ENCODE results near the gene ACMSD. TPM values are rescaled to one million over a fixed set of nuclear protein-coding genes. Genes with fewer than 3 reads are reported as not detected.
"Not testable (repeated sequence)": the region's sequence is repeated elsewhere in the genome, so short reads cannot be mapped to it uniquely, and the experiment has no call there.

The ACMSD gene
- total RNA-seq, 1 donor from 2014 or later = not detected

DNA sequence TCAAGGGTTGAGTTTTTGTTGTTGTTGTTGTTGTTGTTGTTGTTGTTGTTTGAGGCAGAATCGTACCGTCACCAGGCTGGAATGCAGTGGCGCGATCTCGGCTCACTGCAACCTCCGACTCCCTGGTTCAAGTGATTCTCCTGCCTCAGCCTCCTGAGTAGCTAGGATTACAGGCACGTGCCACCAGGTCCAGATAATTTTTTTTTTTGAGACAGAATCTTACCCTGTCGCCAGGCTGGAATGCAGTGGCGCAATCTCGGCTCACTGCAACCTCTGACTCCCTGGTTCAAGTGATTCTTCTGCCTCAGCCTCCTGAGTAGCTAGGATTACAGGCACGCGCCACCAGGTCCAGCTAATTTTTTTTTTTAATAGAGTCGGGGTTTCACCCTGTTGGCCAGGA lies 65.3 kb downstream of the ACMSD start:
- intact Hi-C loops (cut with micrococcal nuclease); H3K4me3 Mint-ChIP-seq; DNase-seq; H3K27ac Mint-ChIP-seq; H3K9me3 Mint-ChIP-seq; H3K4me1 Mint-ChIP-seq; H3K36me3 Mint-ChIP-seq (ENCODE audit: low read depth): not testable (repeated sequence)
- peaks cover 33% of the 10 kb centered on the region for H3K27me3 Mint-ChIP-seq

DNA sequence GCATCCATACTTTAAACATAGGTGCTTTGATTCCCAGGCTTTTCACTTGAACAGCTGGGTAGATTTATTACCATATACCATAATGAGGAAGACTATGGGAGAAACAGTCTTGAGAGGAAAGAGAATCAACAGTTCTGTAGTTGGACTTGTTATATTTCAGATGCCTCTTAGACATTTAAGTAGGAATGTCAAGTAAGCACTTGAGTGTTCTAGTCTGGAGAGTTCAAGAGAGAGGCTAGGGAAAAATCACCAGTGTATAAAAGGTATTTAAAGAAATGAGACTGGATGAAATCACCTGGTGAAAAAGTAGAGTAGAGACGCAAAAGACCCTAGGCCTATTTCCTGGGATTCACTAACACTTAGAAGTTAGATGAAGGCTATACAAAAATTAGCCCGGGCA lies 66.8 kb downstream of the ACMSD start:
- no peak for DNase-seq
- intact Hi-C loops (cut with micrococcal nuclease) = no loop called here
- Mint-ChIP-seq H3K4me3 (no peak overlapping the region), H3K27ac (no peak overlapping the region), H3K9me3 (peaks cover 17% of the 10 kb centered on the region), H3K27me3 (peaks cover 34% of the 10 kb centered on the region), H3K4me1 (no peaks in the 10 kb centered on the region), H3K36me3 (ENCODE audit: low read depth) (no peaks in the 10 kb centered on the region)

DNA sequence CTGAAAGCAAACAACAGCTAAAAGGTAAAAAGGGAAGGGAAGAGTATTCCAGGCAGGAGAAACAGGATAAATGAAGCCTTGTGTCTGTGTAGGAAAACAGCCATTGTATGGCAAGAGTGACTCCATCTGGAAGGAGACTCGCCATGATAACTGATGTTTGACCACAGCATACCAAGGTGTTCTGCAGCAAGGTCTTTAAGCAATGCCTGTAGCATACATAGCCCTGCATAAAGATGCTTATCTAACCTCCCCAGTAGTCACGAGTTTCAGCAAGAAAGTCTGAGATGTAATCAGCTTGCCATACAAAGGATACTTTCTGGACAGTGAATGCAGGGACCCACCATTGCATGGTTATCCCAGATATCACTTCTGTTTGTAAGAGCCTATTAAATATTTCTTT lies 68.3 kb downstream of the ACMSD start:
- no peak overlapping the region for H3K27ac Mint-ChIP-seq
- H3K9me3 Mint-ChIP-seq = peaks cover 17% of the 10 kb centered on the region
- no peak overlapping the region for H3K4me3 Mint-ChIP-seq
- no peaks in the 10 kb centered on the region for H3K36me3 Mint-ChIP-seq (ENCODE audit: low read depth)
- intact Hi-C loops (cut with micrococcal nuclease) = no loop called here
- no peak for DNase-seq
- H3K27me3 Mint-ChIP-seq = peaks cover 25% of the 10 kb centered on the region
- H3K4me1 Mint-ChIP-seq = no peaks in the 10 kb centered on the region

DNA sequence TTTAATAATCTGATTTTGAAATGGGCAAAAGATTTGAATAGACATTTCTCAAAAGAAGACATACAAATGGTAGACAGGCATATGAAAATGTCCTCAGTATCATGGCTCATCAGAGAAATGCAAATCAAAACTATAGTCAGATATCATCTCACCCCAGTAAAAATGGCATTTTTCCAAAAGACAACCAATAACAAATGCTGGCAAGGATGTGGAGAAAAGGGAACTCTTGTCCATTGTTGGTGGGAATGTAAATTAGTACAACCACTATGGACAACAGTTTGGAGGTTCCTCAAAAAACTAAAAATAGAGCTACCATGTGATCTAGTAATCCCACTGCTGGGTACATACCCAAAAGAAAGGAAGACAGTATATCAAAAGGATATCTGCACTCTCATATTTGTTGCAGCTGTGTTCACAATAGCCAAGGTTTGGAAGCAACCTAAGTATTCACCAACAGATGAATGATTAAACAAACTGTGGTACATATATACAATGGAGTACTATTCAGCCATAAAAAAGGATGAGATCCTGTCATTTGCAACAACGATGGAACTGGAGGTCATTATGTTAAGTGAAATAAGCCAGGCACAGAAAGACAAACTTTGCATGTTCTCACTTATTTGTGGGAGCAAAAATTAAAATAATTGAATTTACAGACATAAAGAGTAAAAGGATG lies 69.2 kb downstream of the ACMSD start:
- peaks cover 21% of the 10 kb centered on the region for H3K9me3 Mint-ChIP-seq
- H3K4me3 Mint-ChIP-seq; H3K4me1 Mint-ChIP-seq; intact Hi-C loops (cut with micrococcal nuclease); H3K36me3 Mint-ChIP-seq (ENCODE audit: low read depth); DNase-seq; H3K27ac Mint-ChIP-seq: not testable (repeated sequence)
- peaks cover 28% of the 10 kb centered on the region for H3K27me3 Mint-ChIP-seq

DNA sequence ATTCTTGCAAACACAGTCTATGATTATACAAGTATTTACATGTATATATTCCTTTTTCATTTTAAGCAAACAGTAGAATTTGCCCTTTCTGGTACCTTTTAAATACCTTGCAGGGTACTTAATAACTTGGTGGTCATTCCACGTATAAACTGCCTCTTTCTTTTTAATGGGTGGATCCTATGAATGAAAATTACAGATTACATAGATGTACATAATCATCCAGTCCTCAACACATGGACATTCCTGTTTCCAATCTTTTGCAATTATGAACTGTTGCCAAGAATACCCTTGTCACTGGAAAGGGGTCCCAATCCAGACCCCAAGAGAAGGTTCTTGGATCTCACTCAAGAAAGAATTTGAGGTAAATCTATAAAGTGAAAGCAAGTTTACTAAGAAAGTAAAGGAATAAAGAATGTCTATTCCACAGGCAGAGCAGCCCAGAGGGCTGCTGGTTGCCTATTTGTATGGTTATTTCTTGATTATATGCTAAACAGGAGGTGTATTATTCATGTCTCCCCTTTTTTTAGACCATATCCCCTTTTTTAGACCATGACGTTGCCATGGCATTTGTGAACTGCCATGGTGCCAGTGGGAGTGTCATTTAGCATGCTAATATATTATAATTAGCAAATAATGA lies 72.5 kb downstream of the ACMSD start:
- intact Hi-C loops (cut with micrococcal nuclease) = loop anchor here (10.0 kb wide), 1 partner anchor 626 kb away; no protein-coding TSS in a partner anchor
- Mint-ChIP-seq H3K27ac (no peak overlapping the region), H3K36me3 (ENCODE audit: low read depth) (no peaks in the 10 kb centered on the region), H3K4me3 (no peak overlapping the region), H3K9me3 (peaks cover 30% of the 10 kb centered on the region), H3K4me1 (no peaks in the 10 kb centered on the region), H3K27me3 (peaks cover 24% of the 10 kb centered on the region)
- no peak for DNase-seq

DNA sequence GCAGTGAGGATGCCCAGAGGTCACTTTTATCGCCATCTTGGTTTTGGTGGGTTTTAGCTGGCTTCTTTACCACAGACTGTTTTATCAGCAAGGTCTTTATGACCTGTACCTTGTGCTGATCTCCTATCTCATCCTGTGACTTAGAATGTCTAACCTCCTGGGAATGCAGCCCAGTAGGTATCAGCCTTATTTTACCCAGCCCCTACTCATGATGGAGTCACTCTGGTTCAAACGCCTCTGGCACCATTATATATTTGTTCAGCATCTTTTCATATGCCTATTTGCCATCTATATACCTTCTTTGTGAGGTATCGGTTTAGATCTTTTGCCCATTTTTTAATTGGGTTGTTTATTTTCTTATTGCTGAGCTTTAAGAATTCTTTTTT lies 73.0 kb downstream of the ACMSD start:
- no peak for DNase-seq
- Mint-ChIP-seq H3K4me1 (no peaks in the 10 kb centered on the region), H3K27ac (no peak overlapping the region), H3K4me3 (no peak overlapping the region), H3K27me3 (peaks cover 21% of the 10 kb centered on the region), H3K9me3 (peaks cover 30% of the 10 kb centered on the region), H3K36me3 (ENCODE audit: low read depth) (no peaks in the 10 kb centered on the region)
- intact Hi-C loops (cut with micrococcal nuclease) = loop anchor here (10.0 kb wide), 1 partner anchor 627 kb away; no protein-coding TSS in a partner anchor

DNA sequence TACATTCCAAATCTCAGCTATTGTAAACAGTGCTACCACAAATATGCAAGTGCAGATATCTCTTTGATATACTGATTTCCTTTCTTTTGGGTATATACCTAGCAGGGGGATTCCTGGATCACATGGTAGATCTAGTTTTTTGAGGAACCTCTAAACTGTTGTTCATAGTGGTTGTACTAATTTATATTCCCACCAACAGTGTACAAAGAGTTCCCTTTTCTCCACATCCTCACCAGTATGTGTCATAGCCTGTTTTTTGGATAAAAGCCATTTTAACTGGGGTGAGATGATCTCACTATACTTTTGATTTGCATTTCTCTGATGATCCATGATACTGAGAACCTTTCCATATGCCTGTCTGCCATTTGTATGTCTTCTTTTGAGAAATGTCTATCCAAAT lies 73.9 kb downstream of the ACMSD start:
- Mint-ChIP-seq H3K4me3 (no peak overlapping the region), H3K4me1 (peaks cover 3% of the 10 kb centered on the region), H3K27ac (no peak overlapping the region), H3K36me3 (ENCODE audit: low read depth) (no peaks in the 10 kb centered on the region), H3K9me3 (peaks cover 29% of the 10 kb centered on the region), H3K27me3 (peaks cover 20% of the 10 kb centered on the region)
- DNase-seq = no peak
- intact Hi-C loops (cut with micrococcal nuclease) = loop anchor here (10.0 kb wide), 1 partner anchor 628 kb away; no protein-coding TSS in a partner anchor

DNA sequence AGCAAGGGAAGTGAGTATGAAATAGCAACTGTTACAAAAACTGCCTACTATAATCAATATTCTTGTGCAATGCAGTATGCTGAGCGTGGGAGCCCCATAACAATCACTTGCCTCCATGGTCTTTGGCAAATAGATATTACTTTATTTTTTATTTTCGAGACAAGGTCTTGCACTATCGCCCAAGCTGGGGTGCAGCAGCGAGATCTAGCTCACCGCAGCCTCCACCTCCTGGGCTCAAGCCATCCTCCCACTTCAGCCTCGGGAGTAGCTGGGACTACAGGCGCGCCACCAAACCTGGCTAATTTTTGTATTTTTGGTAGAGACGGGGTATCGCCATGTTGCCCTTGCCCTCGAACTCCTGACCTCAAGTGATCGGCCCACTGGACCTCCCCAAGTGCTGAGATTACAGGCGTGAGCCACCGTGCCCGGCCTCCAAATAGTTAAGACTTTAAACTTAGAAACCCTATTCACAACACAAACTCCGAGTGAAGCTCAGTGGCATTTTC lies 79.0 kb downstream of the ACMSD start:
- intact Hi-C loops (cut with micrococcal nuclease) = loop anchor here (5.0 to 10.0 kb wide), 4 partner anchors 250 to 1200 kb away; partner anchors contain the start of gene CXCR4
- DNase-seq = peak; percentile 72

DNA sequence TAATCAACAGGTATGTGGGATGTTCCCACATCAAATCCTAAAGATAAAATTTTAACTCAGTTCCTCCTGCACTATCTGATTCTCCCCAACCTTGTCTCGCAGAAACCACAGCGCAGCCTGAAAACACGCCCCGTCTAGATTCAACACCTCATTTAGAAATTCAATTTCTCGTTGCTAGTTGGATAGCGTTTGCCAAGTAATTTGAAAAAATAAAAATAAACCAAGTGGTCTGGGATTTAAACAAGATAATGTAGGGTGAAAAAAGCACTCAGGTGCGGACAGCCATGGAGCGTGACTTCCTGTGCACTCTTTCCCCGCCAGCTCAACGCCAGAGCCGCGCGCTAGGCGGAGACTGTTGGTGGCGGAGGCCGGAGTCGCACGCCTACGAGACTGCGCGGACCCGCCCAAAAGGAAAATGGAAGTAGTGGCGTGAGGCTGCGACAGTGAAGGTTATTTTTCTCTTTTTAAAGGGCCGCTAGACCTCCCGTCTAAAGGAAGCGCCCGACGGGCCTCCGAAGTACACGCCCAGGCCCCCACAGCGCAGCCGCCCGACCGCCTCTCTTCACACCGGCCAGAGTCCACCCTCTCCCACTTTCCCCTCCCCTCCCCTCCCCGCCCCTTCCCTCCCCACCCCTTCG lies 79.6 kb downstream of the ACMSD start:
- peaks cover 10% of the 10 kb centered on the region for H3K27me3 Mint-ChIP-seq
- peak; percentile 97 for DNase-seq
- peaks cover 9% of the 10 kb centered on the region for H3K9me3 Mint-ChIP-seq
- peaks cover 19% of the 10 kb centered on the region for H3K36me3 Mint-ChIP-seq (ENCODE audit: low read depth)
- H3K4me3 Mint-ChIP-seq = peak overlapping the region; percentile 96
- H3K27ac Mint-ChIP-seq = peak overlapping the region; percentile 97
- intact Hi-C loops (cut with micrococcal nuclease) = loop anchor here (1.0 to 10.0 kb wide), 10 partner anchors 134 to 1466 kb away; partner anchors contain the start of genes CXCR4, R3HDM1, RAB3GAP1 and TMEM163
- peaks cover 20% of the 10 kb centered on the region for H3K4me1 Mint-ChIP-seq

More for the DNA sequence above, 79.0 kb downstream of the ACMSD start:
- Mint-ChIP-seq H3K27me3 (peaks cover 10% of the 10 kb centered on the region), H3K36me3 (ENCODE audit: low read depth) (peaks cover 19% of the 10 kb centered on the region), H3K4me3 (peak overlapping the region; percentile 96), H3K9me3 (peaks cover 9% of the 10 kb centered on the region), H3K27ac (peak overlapping the region; percentile 97), H3K4me1 (peaks cover 17% of the 10 kb centered on the region)

DNA sequence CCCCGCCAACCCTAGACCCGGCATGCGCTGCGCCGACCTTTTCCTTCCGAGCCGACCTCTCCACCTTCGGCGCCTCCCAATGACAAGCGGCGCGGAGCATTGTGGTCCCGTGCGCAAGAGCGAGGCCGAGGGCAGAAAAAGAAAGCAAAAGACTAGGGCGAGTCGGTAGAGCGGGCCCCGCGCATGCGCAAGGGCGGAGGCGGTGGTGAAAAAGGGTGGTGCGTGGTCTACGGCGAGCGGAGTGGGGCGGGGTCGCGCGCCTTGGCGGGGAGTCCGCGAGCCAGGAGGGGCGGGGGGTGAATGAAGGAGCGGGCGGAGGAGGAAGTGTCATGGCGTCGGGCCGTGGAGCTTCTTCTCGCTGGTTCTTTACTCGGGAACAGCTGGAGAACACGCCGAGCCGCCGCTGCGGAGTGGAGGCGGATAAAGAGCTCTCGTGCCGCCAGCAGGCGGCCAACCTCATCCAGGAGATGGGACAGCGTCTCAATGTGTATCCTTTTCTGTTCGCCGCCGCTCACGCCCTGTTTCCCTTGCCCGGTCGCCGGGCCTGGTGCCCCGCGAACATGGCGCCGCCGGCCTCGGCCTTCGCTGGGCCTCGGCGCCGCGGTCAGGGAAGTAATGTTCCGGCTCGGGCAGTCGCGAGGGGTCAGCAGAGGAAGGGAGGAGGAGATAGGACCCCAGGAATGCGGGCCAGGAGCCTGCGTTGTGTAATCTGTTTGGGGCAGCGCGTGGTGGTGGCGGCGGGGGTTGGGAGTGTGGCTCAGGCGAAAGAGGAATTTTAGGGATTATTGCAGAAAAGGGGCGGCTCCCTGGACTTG lies 80.3 kb downstream of the ACMSD start, which contains the start of gene CCNT2:
Gene CCNT2 (plus strand): TSS at position 297 of the 815 bp plus-strand sequence. CDS start 33 bp downstream, at position 330.
- DNase-seq = peak; percentile 100
- Mint-ChIP-seq H3K27me3 (peaks cover 6% of the 10 kb centered on the region), H3K9me3 (peaks cover 9% of the 10 kb centered on the region), H3K27ac (peak within 1 kb of the TSS; percentile 97), H3K36me3 (ENCODE audit: low read depth) (peaks cover 19% of the 10 kb centered on the region), H3K4me3 (peak within 1 kb of the TSS; percentile 96), H3K4me1 (peaks cover 23% of the 10 kb centered on the region)
- intact Hi-C loops (cut with micrococcal nuclease) = loop anchor here (1.0 to 10.0 kb wide), 11 partner anchors 134 to 1466 kb away; partner anchors contain the start of genes CXCR4, MCM6, R3HDM1 and RAB3GAP1

DNA sequence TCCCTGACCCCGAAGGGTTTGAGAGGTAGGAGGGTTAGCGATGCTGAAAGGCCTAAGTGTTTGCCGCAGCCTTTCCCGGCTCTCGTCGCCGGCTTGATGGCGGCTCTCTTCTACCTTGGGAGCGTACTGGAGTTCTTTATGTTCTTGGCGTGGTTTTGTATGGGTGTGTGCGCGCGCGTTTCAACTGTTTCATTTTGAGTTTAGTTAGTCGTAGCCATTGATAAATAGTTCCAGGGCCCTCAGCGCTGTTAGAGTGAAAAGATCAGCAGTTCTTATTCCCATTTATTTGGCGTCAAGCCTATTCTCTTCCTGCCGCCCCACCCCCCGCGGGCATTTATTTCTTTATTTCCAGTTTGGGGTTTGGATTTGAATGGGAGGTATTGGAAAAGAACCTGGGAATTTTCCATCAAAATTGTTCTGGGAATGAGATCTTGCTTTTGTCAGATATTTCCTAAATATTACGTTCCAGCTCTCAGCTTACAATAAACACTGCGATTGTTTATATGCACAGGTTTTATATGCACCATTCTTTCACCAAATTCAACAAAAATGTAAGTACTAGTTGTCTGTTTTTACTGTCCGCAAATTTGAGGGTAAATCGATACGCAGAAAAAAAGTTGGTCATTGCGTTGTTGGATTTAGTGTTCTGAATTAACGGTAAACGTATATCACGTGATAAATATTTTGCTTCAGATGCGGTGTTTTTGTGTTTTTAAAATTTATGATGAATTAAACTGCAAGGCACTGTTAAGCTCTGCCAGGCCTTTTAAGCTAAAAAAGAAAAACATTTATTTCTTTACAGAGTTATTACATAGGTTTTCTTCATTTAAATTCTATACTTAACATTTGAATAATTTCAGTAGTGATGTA lies 81.2 kb downstream of the ACMSD start:
- Mint-ChIP-seq H3K4me3 (peak overlapping the region; percentile 96), H3K36me3 (ENCODE audit: low read depth) (peaks cover 22% of the 10 kb centered on the region), H3K9me3 (peaks cover 7% of the 10 kb centered on the region), H3K27me3 (peaks cover 6% of the 10 kb centered on the region), H3K27ac (peak overlapping the region; percentile 97), H3K4me1 (peaks cover 26% of the 10 kb centered on the region)
- peak; percentile 84 for DNase-seq
- intact Hi-C loops (cut with micrococcal nuclease) = loop anchor here (1.0 to 10.0 kb wide), 7 partner anchors 201 to 1198 kb away; partner anchors contain the start of genes CXCR4, MCM6 and TMEM163

DNA sequence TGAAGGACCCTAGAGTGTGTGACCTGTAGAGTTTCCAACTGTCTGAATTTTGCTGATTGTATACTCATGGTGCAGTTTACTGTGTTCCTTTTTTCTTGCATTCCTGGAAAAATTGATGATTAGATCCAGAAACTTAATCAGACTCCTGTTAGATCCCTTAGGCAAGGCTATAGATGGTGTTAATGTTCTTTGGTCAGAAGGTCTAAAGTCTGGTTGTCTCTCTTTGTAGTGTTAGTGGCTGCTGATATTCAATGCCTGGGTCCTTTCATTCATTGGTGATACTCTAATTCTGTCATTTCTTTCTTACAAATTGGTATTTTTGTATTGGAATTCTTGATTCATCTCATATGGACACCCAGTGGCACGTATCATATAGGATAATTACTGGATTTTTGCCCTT lies 86.5 kb downstream of the ACMSD start:
- Mint-ChIP-seq H3K27me3 (no peaks in the 10 kb centered on the region), H3K27ac (no peak overlapping the region), H3K9me3 (no peaks in the 10 kb centered on the region), H3K36me3 (ENCODE audit: low read depth) (peaks cover 24% of the 10 kb centered on the region), H3K4me3 (no peak overlapping the region), H3K4me1 (peaks cover 32% of the 10 kb centered on the region)
- DNase-seq = no peak
- intact Hi-C loops (cut with micrococcal nuclease) = no loop called here

Data from activated CD4-positive, alpha-beta T cell treated with anti-CD3 and anti-CD28 coated beads, Interleukin-2, amount 10 ng/mL, durations not matched to agents 24 days and 14 days (primary cell).